Testis (tissue), 3 donors: ENCODE measurements around the gene MSN. TPM values are rescaled to one million over a fixed set of nuclear protein-coding genes. Genes with fewer than 3 reads are reported as not detected.
"Not testable (repeated sequence)": the region's sequence is repeated elsewhere in the genome, so short reads cannot be mapped to it uniquely, and the experiment has no call there.

Experiments used
- DNase-seq: peaks from one replicate; pipeline ENCODE4 v3.0.0-alpha.2; 2019
- H3K27ac ChIP-seq, 2 donors: fragments of 200-600 bp; sonication (generic); one replicate each; pipeline ENCODE4 v1.5.1; 2019
- H3K27me3 ChIP-seq: fragments of 200-600 bp; sonication (generic); one replicate; pipeline ENCODE4 v1.5.1; 2019
- H3K36me3 ChIP-seq: fragments of 200-600 bp; sonication (generic); one replicate; pipeline ENCODE4 v1.5.1; 2017; ENCODE audit warnings: low read depth; ENCODE audit errors: missing control alignments
- H3K4me1 ChIP-seq: fragments of 200-600 bp; sonication (generic); one replicate; pipeline ENCODE4 v1.5.1; 2019
- H3K4me3 ChIP-seq, 2 donors: fragments of 200-600 bp; sonication (generic); one replicate each; pipeline ENCODE4 v1.5.1; 2017 to 2019
- H3K9me3 ChIP-seq: fragments of 200-600 bp; sonication (generic); one replicate; pipeline ENCODE4 v1.5.1; 2017
- CTCF ChIP-seq, 3 experiments: fragments of 450-650 bp in 2 of 3; fragments of 200-600 bp in 1 of 3; sonication (generic) in 1 of 3; IDR thresholded peaks; one replicate each; pipeline ENCODE4 v1.5.1; 2016 to 2019; ENCODE audit warnings: antibody characterized with exemption in 3 of 3, mild to moderate bottlenecking in 2 of 3, moderate library complexity in 1 of 3
- POLR2A ChIP-seq: fragments of 450-650 bp; IDR thresholded peaks from one replicate; pipeline ENCODE4 v1.6.1; 2017; ENCODE audit warnings: antibody characterized with exemption, mild to moderate bottlenecking, moderate library complexity
- WGBS, 2 donors: methylation state at CpG; one replicate each; pipeline ENCODE4 v1.1.5; 2018; 5-methylcytosine and 5-hydroxymethylcytosine counted together
- intact Hi-C: fragments of 100-400 bp; cut with DNase I; formaldehyde crosslinking; loops from one replicate; pipeline ENCODE4 v1.15.1; 2023; ENCODE audit warnings: low total_unique reads
- polyA plus RNA-seq: library from polyadenylated mRNA; stranded (reverse); fragments of 350-450 nt; fragmentation: Illumina TruSeq; extraction: RNeasy Lipid Tissue Mini Kit (QIAGEN cat#74804); gene quantifications from one replicate; pipeline ENCODE4 v1.2.3, GENCODE V29; 2014; ENCODE audit warnings: low read depth, low replicate concordance; ENCODE audit not compliant: insufficient read depth
- total RNA-seq, 2 donors: library from RNA; depleted of rRNA; stranded (reverse); fragments of >200 nt; gene quantifications; one replicate each; pipeline ENCODE4 v1.2.3, GENCODE V29; 2016

Gene MSN
- total and polyA plus RNA-seq, 3 donors from 2014 or later, result 30.1 to 82.7 (median 53.1) TPM

- no peaks in the 10 kb centered on the region for H3K4me1 ChIP-seq
Measured at GRCh38 chrX:65751519-65751918, 84.1 kb downstream of the MSN start.

GRCh38 chrX:65752294-65752693, 84.8 kb downstream of the MSN start:
- TF ChIP-seq POLR2A, result no peak
- TF ChIP-seq CTCF (IDR thresholded peaks at IDR 0.05), result no peak
- H3K4me3 ChIP-seq, result no peak overlapping the region
- H3K36me3 ChIP-seq, result no peaks in the 10 kb centered on the region
- no peak overlapping the region for H3K27ac ChIP-seq
- H3K9me3 ChIP-seq, result no peaks in the 10 kb centered on the region
- intact Hi-C loops, result no loop called here
- WGBS, 2 donors, result 46 to 59% methylated on average over 3 of the region's 3 CpGs
- H3K27me3 ChIP-seq, result no peaks in the 10 kb centered on the region
- DNase-seq, result no peak
- no peaks in the 10 kb centered on the region for H3K4me1 ChIP-seq

More at GRCh38 chrX:65751519-65751918, 84.1 kb downstream of the MSN start:
- Histone ChIP-seq H3K9me3 (no peaks in the 10 kb centered on the region), H3K4me3 (no peak overlapping the region), H3K27ac (no peak overlapping the region), H3K27me3 (no peaks in the 10 kb centered on the region), H3K36me3 (no peaks in the 10 kb centered on the region)
- WGBS, 2 donors, result 87% methylated on average over 2 of the region's 2 CpGs; no CpG with 5 or more reads in 1 of the 2 donors
- DNase-seq, result no peak
- intact Hi-C loops, result no loop called here
- no peak for TF ChIP-seq CTCF (IDR thresholded peaks at IDR 0.05)
- no peak for TF ChIP-seq POLR2A

GRCh38 chrX:65755786-65756185, 88.3 kb downstream of the MSN start:
- Histone ChIP-seq H3K27me3 (no peaks in the 10 kb centered on the region), H3K27ac (no peak overlapping the region), H3K36me3 (no peaks in the 10 kb centered on the region), H3K9me3 (no peaks in the 10 kb centered on the region), H3K4me3 (no peak overlapping the region), H3K4me1 (no peaks in the 10 kb centered on the region)
- TF ChIP-seq CTCF (IDR thresholded peaks at IDR 0.05) (no peak), POLR2A (no peak)
- 58 to 75% methylated on average over 2 to 3 of the region's 3 CpGs for WGBS, 2 donors
- DNase-seq, result no peak
- intact Hi-C loops, result no loop called here

GRCh38 chrX:65757943-65758342, 90.5 kb downstream of the MSN start:
- WGBS, 2 donors, result 79 to 83% methylated on average over 3 of the region's 3 CpGs
- no peaks in the 10 kb centered on the region for H3K27me3 ChIP-seq
- TF ChIP-seq CTCF (IDR thresholded peaks at IDR 0.05) (no peak), POLR2A (no peak)

DNA sequence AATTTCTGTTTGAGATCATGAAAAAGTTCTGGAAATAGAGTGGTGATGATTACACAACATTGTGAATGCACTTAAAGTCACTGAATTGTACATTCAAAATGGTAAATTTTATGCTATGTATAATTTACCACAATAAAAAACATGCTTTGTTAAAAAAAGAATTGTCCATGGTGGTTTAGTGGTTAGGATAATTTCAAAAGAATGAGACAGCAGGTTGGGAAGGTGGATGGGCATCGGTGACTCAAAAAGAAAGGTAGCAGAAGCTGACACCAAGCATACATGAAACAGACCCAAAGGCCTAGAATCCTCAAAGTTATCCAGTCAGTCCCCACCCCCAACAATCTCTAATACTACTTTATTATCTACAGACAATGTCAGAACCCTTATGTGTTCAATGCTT, 91.1 kb downstream of the MSN start:
- no peaks in the 10 kb centered on the region for H3K36me3 ChIP-seq
- TF ChIP-seq CTCF (IDR thresholded peaks at IDR 0.05) (no peak), POLR2A (no peak)
- H3K4me1 ChIP-seq, result no peaks in the 10 kb centered on the region
- H3K27me3 ChIP-seq, result no peaks in the 10 kb centered on the region
- intact Hi-C loops, result no loop called here
- no peak overlapping the region for H3K4me3 ChIP-seq
- 79 to 82% methylated on average over 1 of the region's 1 CpG for WGBS, 2 donors
- H3K27ac ChIP-seq, result no peak overlapping the region
- H3K9me3 ChIP-seq, result no peaks in the 10 kb centered on the region
- DNase-seq, result no peak

More at GRCh38 chrX:65757943-65758342, 90.5 kb downstream of the MSN start:
- DNase-seq, result no peak
- no peak overlapping the region for H3K27ac ChIP-seq
- H3K4me3 ChIP-seq, result no peak overlapping the region
- no peaks in the 10 kb centered on the region for H3K4me1 ChIP-seq
- H3K9me3 ChIP-seq, result no peaks in the 10 kb centered on the region
- intact Hi-C loops, result no loop called here
- H3K36me3 ChIP-seq, result no peaks in the 10 kb centered on the region

DNA sequence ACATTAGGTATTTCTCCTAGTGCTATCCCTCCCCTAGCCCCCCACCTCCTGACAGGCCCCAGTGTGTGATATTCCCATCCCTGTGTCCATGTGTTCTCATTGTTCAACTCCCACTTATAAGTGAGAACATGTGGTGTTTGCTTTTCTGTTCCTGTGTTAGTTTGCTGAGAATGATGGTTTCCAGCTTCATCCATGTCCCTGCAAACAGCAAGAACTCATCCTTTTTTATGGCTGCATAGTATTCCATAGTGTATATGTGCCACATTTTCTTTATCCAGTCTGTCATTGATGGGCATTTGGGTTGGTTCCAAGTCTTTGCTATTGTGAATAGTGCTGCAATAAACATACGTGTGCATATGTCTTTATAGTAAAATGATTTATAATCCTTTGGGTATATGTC, 92.1 kb downstream of the MSN start:
- H3K9me3 ChIP-seq, DNase-seq, H3K4me1 ChIP-seq, H3K36me3 ChIP-seq, H3K4me3 ChIP-seq, H3K27me3 ChIP-seq, intact Hi-C loops, H3K27ac ChIP-seq: not testable (repeated sequence)
- WGBS, 2 donors, result 60 to 100% methylated on average over 1 of the region's 1 CpG
